Posterior vena cava (tissue), 2 donors: ENCODE results near the gene NACAD. TPM values are rescaled to one million over a fixed set of nuclear protein-coding genes. Genes with fewer than 3 reads are reported as not detected.
A peak's percentile ranks its signal among the peaks of the same experiment; 100 is the strongest.
"Not testable (repeated sequence)": the region's sequence is repeated elsewhere in the genome, so short reads cannot be mapped to it uniquely, and the experiment has no call there.

Source experiments
- DNase-seq: peaks from one replicate; pipeline ENCODE4 v3.0.0-alpha.2; 2020; ENCODE audit warnings: low spot score
- intact Hi-C, 2 donors: fragments of 100-400 bp; cut with DNase I; formaldehyde crosslinking; loops; one replicate each; pipeline versions ENCODE4 v1.14.1 to v1.14.2; 2022 to 2023
- total RNA-seq, 2 donors: library from RNA; stranded (reverse); fragmentation: NEBNext Ultra II Directional; extraction: Animal tissue kit (Norgen Biotek cat#: 25700); gene quantifications; one replicate each; pipeline ENCODE4 v1.2.1, GENCODE V29; 2021
- donor health status: DM: yes; HTN: yes; CAD: no.
- donor health status: DM: yes; HTN: yes; CAD: no.

Gene NACAD
- total RNA-seq, 2 donors from 2014 or later: 8.5 to 10.4 TPM

DNA sequence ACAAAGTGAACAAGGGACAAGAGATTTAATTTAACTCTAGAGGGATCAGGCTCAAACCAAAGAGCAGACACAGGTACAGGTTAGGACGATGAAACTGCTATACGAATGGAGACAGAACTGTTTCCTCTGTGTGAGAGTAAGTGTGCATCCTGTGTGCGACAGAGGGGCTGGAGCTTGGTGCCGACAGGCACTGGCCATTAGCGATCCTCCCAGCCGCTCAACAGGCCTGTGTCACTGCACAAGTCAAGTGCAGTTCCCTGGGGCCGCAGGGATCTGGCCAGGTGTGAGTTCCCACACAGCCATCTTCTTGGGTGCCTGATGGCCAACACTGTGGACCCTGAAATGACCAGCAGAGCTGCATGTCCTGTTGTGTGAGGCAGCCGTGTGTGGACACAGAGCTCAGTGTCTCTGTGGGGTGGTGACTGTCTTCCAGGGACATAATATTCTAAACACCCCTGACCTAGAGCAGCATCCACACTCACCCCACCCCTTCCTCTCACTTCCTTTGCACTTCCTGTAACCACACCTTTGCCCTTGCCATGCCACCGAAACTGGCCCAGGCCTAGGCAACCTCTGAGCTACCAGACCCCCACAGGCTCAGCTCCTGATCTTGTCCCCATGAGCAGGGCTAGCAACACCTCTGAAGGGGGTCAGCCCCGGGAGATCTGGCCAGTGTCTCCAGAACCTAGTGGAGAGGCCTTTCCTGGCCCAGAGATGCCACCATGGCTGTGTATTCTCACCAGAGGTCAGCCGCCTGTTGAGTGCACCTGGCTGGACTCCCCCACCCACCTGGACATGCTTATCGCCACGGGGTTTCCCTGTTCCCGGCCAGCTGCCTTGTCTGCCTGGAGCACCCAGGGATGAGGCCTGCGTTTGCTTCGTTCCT is 34.4 kb upstream of the NACAD start:
- no peak for DNase-seq
- intact Hi-C loops: no loop called here

DNA sequence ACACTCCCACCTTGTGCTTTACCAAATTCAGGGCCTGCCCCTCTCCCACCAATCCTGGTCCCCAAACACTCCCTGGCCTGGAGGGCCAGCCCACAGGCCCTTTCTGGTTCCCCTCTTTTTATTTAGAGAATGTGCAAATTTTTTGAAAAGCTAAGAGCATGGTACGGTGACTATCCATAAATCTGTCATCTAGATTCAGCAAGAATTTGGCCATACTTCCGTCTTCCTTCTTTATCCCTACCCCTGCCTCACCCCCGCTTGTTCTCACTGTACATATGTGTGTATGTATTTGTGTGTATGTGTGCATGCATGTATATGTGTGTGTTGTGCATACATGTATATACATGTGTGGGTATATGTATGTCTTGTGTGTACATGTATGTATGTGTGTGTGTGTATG is 30.8 kb upstream of the NACAD start:
- DNase-seq: no peak
- intact Hi-C loops: loop anchor here in 1 of 2 donors (10.0 kb wide), 1 partner anchor 115 kb away; the partner anchor contains the start of gene CCM2

GRCh38 chr7:45118889-45119331 is 30.1 kb upstream of the NACAD start:
- intact Hi-C loops: loop anchor here in 1 of 2 donors (10.0 kb wide), 1 partner anchor 114 kb away; the partner anchor contains the start of gene CCM2
- DNase-seq: no peak

GRCh38 chr7:45118292-45118691 is 29.5 kb upstream of the NACAD start:
- intact Hi-C loops: loop anchor here in 1 of 2 donors (10.0 kb wide), 1 partner anchor 113 kb away; the partner anchor contains the start of gene CCM2
- no peak for DNase-seq

GRCh38 chr7:45117582-45117981 is 28.8 kb upstream of the NACAD start:
- no peak for DNase-seq
- intact Hi-C loops: loop anchor here in 1 of 2 donors (10.0 kb wide), 1 partner anchor 113 kb away; the partner anchor contains the start of gene CCM2

GRCh38 chr7:45116048-45116447 is 27.3 kb upstream of the NACAD start:
- intact Hi-C loops: loop anchor here in 1 of 2 donors (10.0 kb wide), 1 partner anchor 111 kb away; the partner anchor contains the start of gene CCM2
- no peak for DNase-seq

GRCh38 chr7:45114926-45115325 is 26.2 kb upstream of the NACAD start:
- DNase-seq: no peak
- intact Hi-C loops: loop anchor here in 1 of 2 donors (10.0 kb wide), 1 partner anchor 110 kb away; the partner anchor contains the start of gene CCM2

GRCh38 chr7:45114257-45114656 is 25.5 kb upstream of the NACAD start:
- intact Hi-C loops: loop anchor here in 1 of 2 donors (10.0 kb wide), 1 partner anchor 109 kb away; the partner anchor contains the start of gene CCM2
- not testable (repeated sequence) for DNase-seq

GRCh38 chr7:45112648-45113047 is 23.9 kb upstream of the NACAD start:
- intact Hi-C loops: loop anchor here in 1 of 2 donors (10.0 kb wide), 1 partner anchor 108 kb away; the partner anchor contains the start of gene CCM2
- no peak for DNase-seq

- peak; percentile 99 for DNase-seq
- intact Hi-C loops: loop anchor here in 1 of 2 donors (10.0 kb wide), 1 partner anchor 107 kb away; the partner anchor contains the start of gene CCM2
Measured at GRCh38 chr7:45111298-45112223, 22.8 kb upstream of the NACAD start, which contains the start of gene TBRG4. TSS of gene TBRG4 (minus strand) at chr7:45111697. CDS start at chr7:45109237, 2,460 bp downstream.

- DNase-seq: no peak
- intact Hi-C loops: loop anchor here in 1 of 2 donors (10.0 kb wide), 1 partner anchor 134 kb away; the partner anchor contains the start of gene MYO1G
Measured at GRCh38 chr7:45108863-45109262, 20.1 kb upstream of the NACAD start.

DNA sequence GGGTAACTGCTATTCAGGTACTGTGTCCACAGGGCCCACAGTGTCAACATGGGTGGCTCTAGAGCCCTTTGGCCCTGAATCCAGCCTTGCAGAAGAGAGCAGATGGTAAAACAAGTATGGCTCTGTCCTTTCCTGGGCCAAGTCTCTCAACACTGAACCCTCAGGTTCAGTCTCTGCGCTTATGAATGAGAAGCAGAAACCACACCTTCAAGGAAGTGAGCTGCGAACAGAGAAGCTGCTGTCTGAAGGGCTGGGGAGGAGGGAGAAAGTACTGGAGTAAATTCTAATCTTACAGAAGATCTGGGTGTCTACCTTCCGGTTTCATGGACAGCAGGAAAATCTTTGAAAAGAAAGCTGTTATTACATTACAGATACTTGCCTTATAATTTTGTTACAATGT is 18.6 kb upstream of the NACAD start:
- intact Hi-C loops: loop anchor here in 1 of 2 donors (10.0 kb wide), 1 partner anchor 133 kb away; the partner anchor contains the start of gene MYO1G
- no peak for DNase-seq

GRCh38 chr7:45106820-45107219 is 18.1 kb upstream of the NACAD start:
- no peak for DNase-seq
- intact Hi-C loops: loop anchor here in 1 of 2 donors (10.0 kb wide), 1 partner anchor 132 kb away; the partner anchor contains the start of gene MYO1G

DNA sequence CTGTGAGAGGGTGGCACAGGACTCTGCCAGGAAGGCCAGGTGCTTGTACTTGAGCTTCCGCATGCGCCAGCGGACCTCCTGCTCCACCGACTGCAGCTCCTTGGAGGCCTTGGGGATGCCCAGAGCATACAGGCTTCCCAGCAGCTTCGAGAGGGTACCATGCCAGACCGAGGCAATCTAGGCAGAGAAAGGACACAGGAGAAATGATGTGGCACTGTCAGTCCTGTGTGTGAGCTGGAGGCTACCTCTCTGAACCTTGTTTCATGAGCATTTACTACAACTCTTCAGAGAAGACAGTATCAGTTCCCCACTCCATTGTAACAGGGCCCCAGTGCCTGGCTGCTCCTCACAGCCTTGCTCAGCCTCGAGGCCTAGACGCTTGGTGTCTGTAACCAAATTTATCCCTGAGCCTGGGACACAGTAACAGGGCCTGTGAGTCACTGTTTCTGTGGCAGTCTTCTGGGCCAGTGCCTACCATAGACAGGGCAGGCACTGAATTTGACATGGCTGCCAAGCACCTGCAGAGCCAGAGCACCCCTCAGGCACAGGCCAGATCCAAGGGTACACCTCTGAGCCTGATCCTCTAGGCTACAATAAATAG is 16.9 kb upstream of the NACAD start:
- DNase-seq: no peak
- intact Hi-C loops: loop anchor here in 1 of 2 donors (10.0 kb wide), 1 partner anchor 131 kb away; the partner anchor contains the start of gene MYO1G

GRCh38 chr7:45104844-45105587 is 16.2 kb upstream of the NACAD start:
- DNase-seq: no peak
- intact Hi-C loops: loop anchor here in 1 of 2 donors (10.0 kb wide), 1 partner anchor 130 kb away; the partner anchor contains the start of gene MYO1G

DNA sequence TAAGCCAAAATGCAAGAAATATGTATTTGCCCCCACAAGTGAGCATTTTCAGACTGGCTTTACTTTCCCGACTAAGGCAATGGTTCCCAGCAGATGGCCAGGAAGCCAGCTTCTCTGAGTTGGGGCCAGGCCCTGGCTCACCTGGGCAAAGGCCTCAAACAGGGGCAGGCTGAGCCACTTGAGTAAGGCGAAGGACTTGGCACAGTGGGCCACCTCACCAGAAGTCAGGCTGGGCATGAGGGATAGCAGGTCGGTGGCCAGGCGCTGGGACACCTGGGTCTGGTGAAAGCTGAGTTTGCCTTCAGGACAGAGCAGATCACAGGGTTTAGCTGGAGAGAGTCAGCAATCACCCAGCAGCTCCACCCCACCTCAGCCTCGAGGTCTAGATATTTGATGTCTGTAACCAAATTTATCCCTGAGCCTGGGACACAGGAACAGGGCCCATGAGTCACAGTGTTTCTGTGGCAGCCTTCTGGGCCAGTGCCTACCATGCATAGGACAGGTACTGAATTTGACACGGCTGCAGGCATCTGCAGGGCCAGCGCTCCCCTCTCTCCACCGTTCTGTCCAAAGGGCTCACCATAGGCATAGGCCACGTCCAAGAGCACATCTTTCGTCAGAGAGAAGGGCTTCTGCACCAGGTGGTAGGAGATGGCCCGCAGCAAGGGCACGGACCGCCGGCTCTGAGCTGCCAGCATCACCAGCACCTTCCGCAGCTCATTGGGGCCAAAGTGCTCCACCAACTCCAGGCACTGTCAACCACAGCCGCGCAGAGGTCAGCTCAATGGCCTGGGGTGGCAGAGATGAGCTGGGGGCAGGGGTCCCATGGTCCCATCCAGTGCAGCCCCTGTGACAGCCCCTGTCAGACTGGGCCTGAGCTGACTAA is 15.4 kb upstream of the NACAD start:
- peak; percentile 70 for DNase-seq
- intact Hi-C loops: loop anchor here in 1 of 2 donors (10.0 kb wide), 1 partner anchor 129 kb away; the partner anchor contains the start of gene MYO1G
